Erythroblast (primary cell): ENCODE data around the gene PODN.

Experiments
- GATA1 ChIP-seq: IDR thresholded peaks from 2 replicates; pipeline ENCODE4 v1.6.1; 2011; ENCODE audit warnings: low read depth, mild to moderate bottlenecking, control low read depth, low read length, moderate library complexity
- POLR2A ChIP-seq: IDR thresholded peaks from 2 replicates; pipeline ENCODE4 v1.6.1; 2011; ENCODE audit warnings: mild to moderate bottlenecking, low read length

DNA sequence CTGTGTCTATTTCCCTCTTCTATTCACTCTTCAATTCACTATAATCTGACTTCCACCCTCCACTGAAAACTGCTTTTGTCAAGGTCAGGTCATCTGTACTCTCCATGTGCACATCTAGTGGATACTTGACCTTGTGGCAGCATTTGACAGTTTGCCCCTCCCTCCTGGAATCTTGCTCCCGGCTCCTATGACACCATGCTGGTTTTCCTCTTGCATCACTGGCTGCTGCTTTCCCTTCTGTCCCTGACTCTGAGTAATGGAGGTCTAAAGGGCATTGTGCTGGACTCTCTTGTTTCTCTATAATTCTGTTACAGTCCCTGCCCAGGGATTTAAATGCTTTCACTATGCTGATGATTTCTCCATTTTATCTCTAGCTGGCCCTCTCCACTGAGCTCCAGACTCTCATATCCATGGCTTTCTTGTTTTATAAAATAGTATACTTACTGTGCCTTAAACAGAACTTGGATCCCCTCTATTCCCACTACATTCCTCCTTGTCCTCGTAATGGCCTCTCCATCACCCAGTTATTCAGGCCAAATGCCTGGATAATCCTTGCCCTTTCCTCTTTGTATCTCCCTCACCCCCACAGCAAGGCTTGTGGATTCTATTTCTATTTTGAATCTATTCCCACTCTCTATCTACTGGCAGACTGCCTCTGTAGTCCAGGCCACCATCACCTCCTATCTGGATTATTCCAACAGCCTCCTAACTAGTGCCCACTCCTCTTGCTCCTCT is 36.8 kb upstream of the PODN start:
- TF ChIP-seq POLR2A = no peak
- TF ChIP-seq GATA1 = no peak
